MV-4-11 (cell line): ENCODE data around the gene STMN1.

Source experiments
- DNase-seq: peaks from one replicate; lab custom pipeline; 2025; lab: John Stamatoyannopoulos, UW

STMN1 gene

GRCh38 chr1:25871086-25871703, 35.0 kb downstream of the STMN1 start:
- no peak for DNase-seq

- no peak for DNase-seq
Measured at GRCh38 chr1:25870614-25871013, 35.6 kb downstream of the STMN1 start.

GRCh38 chr1:25869909-25870606, 36.2 kb downstream of the STMN1 start:
- DNase-seq = no peak

- no peak for DNase-seq
Measured at GRCh38 chr1:25867210-25867991, 38.8 kb downstream of the STMN1 start.

- no peak for DNase-seq
Measured at GRCh38 chr1:25866288-25866687, 39.9 kb downstream of the STMN1 start.

GRCh38 chr1:25864434-25864833, 41.8 kb downstream of the STMN1 start:
- DNase-seq = no peak

GRCh38 chr1:25863486-25864262, 42.5 kb downstream of the STMN1 start:
- DNase-seq = no peak

GRCh38 chr1:25862785-25863485, 43.3 kb downstream of the STMN1 start:
- no peak for DNase-seq

- DNase-seq = peak; percentile 82
Measured at GRCh38 chr1:25861316-25862286, 44.6 kb downstream of the STMN1 start.

- peak; percentile 86 for DNase-seq
Measured at GRCh38 chr1:25858906-25859789, 47.1 kb downstream of the STMN1 start, which contains the start of gene AUNIP. AUNIP (minus strand) TSS chr1:25859457; CDS start chr1:25859357, 100 bp downstream.

GRCh38 chr1:25858494-25858893, 47.7 kb downstream of the STMN1 start:
- DNase-seq = no peak

GRCh38 chr1:25856856-25857255, 49.4 kb downstream of the STMN1 start:
- no peak for DNase-seq

- DNase-seq = no peak
Measured at GRCh38 chr1:25854554-25854953, 51.7 kb downstream of the STMN1 start.
